ENCODE data around the gene FAM117B. TPM values are rescaled to one million over a fixed set of nuclear protein-coding genes. Genes with fewer than 3 reads are reported as not detected.

FAM117B gene
- total RNA-seq, 1 experiment from 2014 or later, result 24.0 TPM

- H2BK120ac ChIP-seq (ENCODE audit: low read depth, low read length, poor library complexity, severe bottlenecking), result no peak overlapping the region
- no peak overlapping the region for H2BK12ac ChIP-seq (ENCODE audit: insufficient read length, low read depth, low read length)
- no peak for TF ChIP-seq CTCF (conservative IDR thresholded peaks at IDR 0.05)
- no peaks in the 10 kb centered on the region for H3K79me1 ChIP-seq (ENCODE audit: insufficient read depth, low read depth, low read length, poor library complexity, severe bottlenecking)
- no peak overlapping the region for H3K27ac ChIP-seq (ENCODE audit: insufficient read length, low read depth, low read length)
- no peak overlapping the region for H2AFZ ChIP-seq (ENCODE audit: low read length)
- no peak overlapping the region for H3K56ac ChIP-seq (ENCODE audit: insufficient read length, low read depth, low read length)
- Mint-ChIP-seq H3K9me3 (peaks cover 0 to 3% of the 10 kb centered on the region in 2 experiments; a peak in 1 of 5 replicates), H3K27me3 (ENCODE audit: low read depth) (no peaks in the 10 kb centered on the region), H3K4me3 (no peak overlapping the region), H3K36me3 (ENCODE audit: insufficient read depth in 1 of 3, low read depth in 3 of 3) (peaks cover 0 to 2% (median 0%) of the 10 kb centered on the region in 3 experiments; a peak in 4 of 7 replicates), H3K4me1 (peaks cover 24 to 30% of the 10 kb centered on the region in 2 experiments), H3K27ac (no peak overlapping the region)
- H3T11ph ChIP-seq (ENCODE audit: low read length), result no peak overlapping the region
- no peak overlapping the region for H2BK20ac ChIP-seq (ENCODE audit: low read depth, low read length, poor library complexity, severe bottlenecking)
- no peaks in the 10 kb centered on the region for H3K27me3 ChIP-seq (ENCODE audit: insufficient read depth, low read length)
- no peak overlapping the region for H3K14ac ChIP-seq (ENCODE audit: insufficient read depth, low read length)
- no peaks in the 10 kb centered on the region; the same call in 1 of the 2 replicates for H3K79me2 ChIP-seq (ENCODE audit: insufficient read depth, low read length)
- H2BK15ac ChIP-seq (ENCODE audit: low read depth, low read length), result no peak overlapping the region
- H4K8ac ChIP-seq (replicated peaks; ENCODE audit: insufficient read length, low read depth, low read length), result no peak overlapping the region
- no peak for DNase-seq
- no peak overlapping the region for H3K9ac ChIP-seq (ENCODE audit: extremely low read depth, insufficient read length, low read length)
- H4K91ac ChIP-seq (ENCODE audit: insufficient read length, low read depth, low read length), result no peak overlapping the region
- no peak overlapping the region for H2AK5ac ChIP-seq (ENCODE audit: insufficient read length, low read length)
- H3K4me1 ChIP-seq (ENCODE audit: insufficient read depth, low read length), result peaks cover 6% of the 10 kb centered on the region; the same call in 1 of the 2 replicates
- H3K4me2 ChIP-seq (ENCODE audit: insufficient read depth, insufficient read length, low read length), result no peak overlapping the region
- H2BK5ac ChIP-seq (ENCODE audit: insufficient read length, low read length), result no peak overlapping the region
- H3K4ac ChIP-seq (ENCODE audit: low read depth, low read length), result no peak overlapping the region
- H3K23ac ChIP-seq (ENCODE audit: insufficient read length, low read depth, low read length), result no peak overlapping the region
- H4K20me1 ChIP-seq (ENCODE audit: control insufficient read depth, insufficient read depth, insufficient read length), result no peaks in the 10 kb centered on the region
- H3K9me3 ChIP-seq (ENCODE audit: control insufficient read depth, low read depth, low read length), result no peaks in the 10 kb centered on the region
- no CpG with 5 or more reads among the region's 3 CpGs for WGBS (ENCODE audit: extremely low coverage, insufficient read length, low lambda C conversion rate)
- no peak overlapping the region for H3K18ac ChIP-seq (ENCODE audit: insufficient read length, low read depth, low read length)
- H3K23me2 ChIP-seq (ENCODE audit: insufficient read length, low read depth, low read length, poor library complexity, severe bottlenecking), result no peaks in the 10 kb centered on the region
- H4K5ac ChIP-seq (ENCODE audit: insufficient read length, low read depth, low read length), result no peak overlapping the region
Observed at GRCh38 chr2:202679980-202680379, 45.2 kb downstream of the FAM117B start.

Data from H9 (cell line).